Pulmonary artery endothelial cell (primary cell): Measurements from ENCODE around the gene HCN2. TPM values are rescaled to one million over a fixed set of nuclear protein-coding genes. Genes with fewer than 3 reads are reported as not detected.

Experiments
- total RNA-seq: library from RNA; depleted of rRNA; stranded (reverse); fragments of >200 nt; gene quantifications from 2 replicates; pipeline ENCODE4 v1.2.3, GENCODE V29; 2014

The HCN2 gene
- total RNA-seq, 1 donor from 2014 or later: 0.79 TPM

Other genes starting within 250 kb of the HCN2 start
- 20.1 and 31.0 TPM in 2 replicates for gene MIER2, start 245.1 kb upstream of the HCN2 start, total RNA-seq
- gene C2CD4C, start 180.7 kb upstream of the HCN2 start, total RNA-seq: 0.14 and 0.20 TPM in 2 replicates
- gene SHC2, start 128.8 kb upstream of the HCN2 start, total RNA-seq: 3.5 and 4.7 TPM in 2 replicates
- 0.07 TPM in 2 replicates for gene MADCAM1, start 93.4 kb upstream of the HCN2 start, total RNA-seq
- 24.2 and 39.6 TPM in 2 replicates for gene TPGS1, start 82.4 kb upstream of the HCN2 start, total RNA-seq
- gene CDC34, start 58.1 kb upstream of the HCN2 start, total RNA-seq: 97.0 and 108 TPM in 2 replicates
- not detected in 2 replicates for gene GZMM, start 45.8 kb upstream of the HCN2 start, total RNA-seq
- 237 and 352 TPM in 2 replicates for gene BSG, start 17.3 kb upstream of the HCN2 start, total RNA-seq
- 28.1 and 32.7 TPM in 2 replicates for gene POLRMT, start 43.7 kb downstream of the HCN2 start, total RNA-seq
- 0.07 TPM in 1 of 2 replicates, not detected in the other for gene FGF22, start 50.0 kb downstream of the HCN2 start, total RNA-seq
- 34.3 and 38.1 TPM in 2 replicates for gene RNF126, start 73.3 kb downstream of the HCN2 start, total RNA-seq
- 18.5 and 32.6 TPM in 2 replicates for gene FSTL3, start 86.5 kb downstream of the HCN2 start, total RNA-seq
- 0.07 TPM in 1 of 2 replicates, not detected in the other for gene PRSS57, start 105.6 kb downstream of the HCN2 start, total RNA-seq
- 14.3 and 23.0 TPM in 2 replicates for gene PALM, start 119.1 kb downstream of the HCN2 start, total RNA-seq
- 0.04 TPM in 1 of 2 replicates, not detected in the other for gene MISP, start 161.2 kb downstream of the HCN2 start, total RNA-seq
- gene PTBP1, start 207.6 kb downstream of the HCN2 start, total RNA-seq: 198 and 241 TPM in 2 replicates
- 0.07 and 0.33 TPM in 2 replicates for gene PLPPR3, start 232.1 kb downstream of the HCN2 start, total RNA-seq
- gene AZU1, start 238.0 kb downstream of the HCN2 start, total RNA-seq: not detected in 2 replicates